GM18502 (cell line): ENCODE data around the gene KDM4E.
"Not testable (repeated sequence)": the region's sequence is repeated elsewhere in the genome, so short reads cannot be mapped to it uniquely, and the experiment has no call there.

Source experiments
- ATAC-seq: cut with Tn5 transposase; IDR thresholded peaks from one replicate; pipeline ENCODE4 v1.9.1; 2021; ENCODE audit warnings: mild to moderate bottlenecking; ENCODE audit not compliant: unreplicated experiment, poor library complexity

KDM4E gene

GRCh38 chr11:95024958-95025357 lies at the start of gene KDM4E:
KDM4E (plus strand) TSS chr11:95025258; CDS start chr11:95025558, 300 bp downstream.
- no peak for ATAC-seq

- no peak for ATAC-seq
These were observed 49.5 kb upstream of the KDM4E start for GRCh38 chr11:94975599-94975998.

- no peak for ATAC-seq
These were observed 37.7 kb upstream of the KDM4E start for GRCh38 chr11:94987378-94987777.

- ATAC-seq: no peak
These were observed 36.3 kb upstream of the KDM4E start for GRCh38 chr11:94988748-94989147.

- ATAC-seq: no peak
These were observed 31.6 kb upstream of the KDM4E start for GRCh38 chr11:94993400-94993943.

GRCh38 chr11:94997437-94997836 lies 27.6 kb upstream of the KDM4E start:
- no peak for ATAC-seq

GRCh38 chr11:94998285-94998684 lies 26.8 kb upstream of the KDM4E start:
- no peak for ATAC-seq

- ATAC-seq: no peak
These were observed 21.3 kb upstream of the KDM4E start for GRCh38 chr11:95003716-95004115.

- ATAC-seq: no peak
These were observed 19.4 kb upstream of the KDM4E start for GRCh38 chr11:95005642-95006041.

GRCh38 chr11:95011376-95011775 lies 13.7 kb upstream of the KDM4E start:
- no peak for ATAC-seq

GRCh38 chr11:95014184-95014821 lies 10.8 kb upstream of the KDM4E start:
- no peak for ATAC-seq

GRCh38 chr11:95016139-95016538 lies 8.9 kb upstream of the KDM4E start:
- ATAC-seq: no peak

GRCh38 chr11:95021468-95021867 lies 3.6 kb upstream of the KDM4E start:
- not testable (repeated sequence) for ATAC-seq

GRCh38 chr11:95025594-95025993 lies 536 bp downstream of the KDM4E start:
- not testable (repeated sequence) for ATAC-seq

- ATAC-seq: no peak
These were observed 3.3 kb downstream of the KDM4E start for GRCh38 chr11:95028357-95028756.

GRCh38 chr11:95033051-95033450 lies 8.0 kb downstream of the KDM4E start:
- ATAC-seq: no peak

GRCh38 chr11:95035316-95035715 lies 10.3 kb downstream of the KDM4E start:
- no peak for ATAC-seq

- ATAC-seq: not testable (repeated sequence)
These were observed 12.4 kb downstream of the KDM4E start for GRCh38 chr11:95037356-95038035.

- ATAC-seq: no peak
These were observed 17.2 kb downstream of the KDM4E start for GRCh38 chr11:95042239-95042638.

- no peak for ATAC-seq
These were observed 17.8 kb downstream of the KDM4E start for GRCh38 chr11:95042906-95043305.

GRCh38 chr11:95044010-95044409 lies 19.0 kb downstream of the KDM4E start:
- ATAC-seq: no peak

GRCh38 chr11:95045812-95046211 lies 20.8 kb downstream of the KDM4E start:
- no peak for ATAC-seq
